ENCODE data around the gene ENPP6.

DNA sequence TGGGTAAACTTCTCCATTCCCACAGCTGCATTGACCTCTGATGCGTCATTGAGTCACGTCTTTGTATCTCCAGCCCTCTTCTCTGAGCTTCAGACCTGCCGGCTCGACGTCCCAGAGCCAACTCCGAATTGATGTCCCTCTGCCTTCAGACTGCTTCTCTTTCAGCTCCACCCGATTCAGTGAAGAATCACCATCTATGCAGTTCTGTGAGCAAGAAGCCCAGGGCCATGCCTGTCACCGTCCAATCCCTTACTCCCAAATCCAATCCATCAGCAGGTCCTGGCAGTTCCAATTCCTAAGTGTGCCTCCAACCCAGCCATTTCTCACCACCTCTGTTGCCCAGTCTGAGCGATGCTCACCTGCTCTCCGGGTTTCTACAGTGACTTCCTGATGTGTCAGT lies 70.7 kb downstream of the ENPP6 start:
- TF ChIP-seq, protein P1, sequence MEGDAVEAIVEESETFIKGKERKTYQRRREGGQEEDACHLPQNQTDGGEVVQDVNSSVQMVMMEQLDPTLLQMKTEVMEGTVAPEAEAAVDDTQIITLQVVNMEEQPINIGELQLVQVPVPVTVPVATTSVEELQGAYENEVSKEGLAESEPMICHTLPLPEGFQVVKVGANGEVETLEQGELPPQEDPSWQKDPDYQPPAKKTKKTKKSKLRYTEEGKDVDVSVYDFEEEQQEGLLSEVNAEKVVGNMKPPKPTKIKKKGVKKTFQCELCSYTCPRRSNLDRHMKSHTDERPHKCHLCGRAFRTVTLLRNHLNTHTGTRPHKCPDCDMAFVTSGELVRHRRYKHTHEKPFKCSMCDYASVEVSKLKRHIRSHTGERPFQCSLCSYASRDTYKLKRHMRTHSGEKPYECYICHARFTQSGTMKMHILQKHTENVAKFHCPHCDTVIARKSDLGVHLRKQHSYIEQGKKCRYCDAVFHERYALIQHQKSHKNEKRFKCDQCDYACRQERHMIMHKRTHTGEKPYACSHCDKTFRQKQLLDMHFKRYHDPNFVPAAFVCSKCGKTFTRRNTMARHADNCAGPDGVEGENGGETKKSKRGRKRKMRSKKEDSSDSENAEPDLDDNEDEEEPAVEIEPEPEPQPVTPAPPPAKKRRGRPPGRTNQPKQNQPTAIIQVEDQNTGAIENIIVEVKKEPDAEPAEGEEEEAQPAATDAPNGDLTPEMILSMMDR (IDR thresholded peaks at IDR 0.05), result no peak
- no peak for TF ChIP-seq EZH2 (IDR thresholded peaks at IDR 0.05; ENCODE audit: borderline replicate concordance, insufficient read depth, low read depth, low read length, poor library complexity, severe bottlenecking)
